HL-60 (cell line): ENCODE measurements around the gene TMEM217.

Experiments
- DNase-seq, 2 experiments: peaks; one replicate each; pipeline ENCODE4 v3.0.0-alpha.2; 2010 to 2020; ENCODE audit warnings: low read depth in 1 of 2, low spot score in 1 of 2
- H3K27ac ChIP-seq: fragments of 250-450 bp; sonication (Bioruptor Pico); replicated peaks from 2 replicates; pipeline ENCODE4 v1.5.1; 2020; ENCODE audit warnings: mild to moderate bottlenecking, moderate library complexity
- H3K27me3 ChIP-seq: fragments of 250-450 bp; sonication (Bioruptor Pico); 2 replicates; pipeline ENCODE4 v1.5.1; 2021; ENCODE audit warnings: mild to moderate bottlenecking, moderate library complexity; ENCODE audit not compliant: insufficient read depth, poor library complexity, severe bottlenecking
- H3K4me3 ChIP-seq: replicated peaks from 2 replicates; pipeline ENCODE4 v1.5.1; 2011; ENCODE audit warnings: mild to moderate bottlenecking, control low read depth, low read length; ENCODE audit not compliant: insufficient read depth
- GABPA ChIP-seq: IDR thresholded peaks from 2 replicates; pipeline ENCODE4 v1.6.1; 2012; ENCODE audit warnings: low read depth
- POLR2AphosphoS5 ChIP-seq: IDR thresholded peaks from 2 replicates; pipeline ENCODE4 v1.6.1; 2012; ENCODE audit warnings: low read depth
- SPI1 ChIP-seq: IDR thresholded peaks from 2 replicates; pipeline ENCODE4 v1.6.1; 2012; ENCODE audit warnings: low read depth, mild to moderate bottlenecking, borderline replicate concordance
- TF ChIP-seq, protein P1 (sequence below): IDR thresholded peaks from one replicate; pipeline ENCODE4 v1.5.1; 2011; ENCODE audit warnings: low read length, control low read depth, inconsistent platforms; ENCODE audit not compliant: insufficient read depth
- TF ChIP-seq, protein P2 (sequence below): IDR thresholded peaks from 2 replicates; pipeline ENCODE4 v1.6.1; 2012; ENCODE audit warnings: low read depth; ENCODE audit not compliant: insufficient replicate concordance

The TMEM217 gene

DNA sequence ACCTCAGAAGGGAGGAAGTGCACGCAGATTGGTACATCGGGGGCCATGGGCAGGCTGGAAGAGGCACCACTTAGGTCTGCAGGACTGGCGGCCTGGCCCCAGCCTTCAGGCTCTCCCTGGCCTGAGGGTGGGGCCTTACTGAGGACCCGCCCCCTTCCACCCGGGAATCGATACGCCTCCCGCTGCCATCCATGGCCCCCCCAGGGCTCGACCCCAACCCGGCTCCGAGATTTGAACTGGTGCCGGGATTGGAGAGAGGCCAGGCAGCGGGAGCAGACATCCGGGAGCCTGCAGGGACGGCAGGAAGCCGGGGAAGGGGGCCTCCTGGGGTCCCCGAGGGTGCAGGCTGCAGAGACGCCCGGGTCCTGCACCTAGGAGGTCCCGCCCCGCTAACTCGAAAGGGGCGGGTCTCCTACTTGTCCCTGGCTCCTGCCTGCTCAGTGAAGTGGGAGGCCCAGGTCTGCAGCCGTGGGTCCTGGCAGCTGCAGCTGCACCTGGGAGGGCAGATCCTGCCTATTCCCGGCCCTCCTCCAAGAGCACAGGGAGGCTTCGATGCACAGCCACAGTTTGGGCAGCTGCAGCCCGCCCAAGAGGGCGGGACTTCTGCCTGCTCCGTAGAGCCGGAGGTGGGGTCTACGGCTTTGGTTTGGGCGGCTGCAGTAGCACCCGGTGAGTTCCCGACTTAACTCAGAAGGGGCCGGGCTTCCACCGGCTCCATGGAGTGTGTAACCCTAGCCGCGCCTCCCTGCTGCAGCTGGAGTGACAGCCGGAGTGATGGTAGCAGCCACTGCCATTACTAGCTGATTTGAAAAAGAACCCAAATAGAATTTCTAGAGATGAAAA, 35.6 kb downstream of the TMEM217 start:
- DNase-seq, result peak in 1 of 2 experiments; percentile 72
- TF ChIP-seq GABPA, result no peak
- TF ChIP-seq, protein P1, sequence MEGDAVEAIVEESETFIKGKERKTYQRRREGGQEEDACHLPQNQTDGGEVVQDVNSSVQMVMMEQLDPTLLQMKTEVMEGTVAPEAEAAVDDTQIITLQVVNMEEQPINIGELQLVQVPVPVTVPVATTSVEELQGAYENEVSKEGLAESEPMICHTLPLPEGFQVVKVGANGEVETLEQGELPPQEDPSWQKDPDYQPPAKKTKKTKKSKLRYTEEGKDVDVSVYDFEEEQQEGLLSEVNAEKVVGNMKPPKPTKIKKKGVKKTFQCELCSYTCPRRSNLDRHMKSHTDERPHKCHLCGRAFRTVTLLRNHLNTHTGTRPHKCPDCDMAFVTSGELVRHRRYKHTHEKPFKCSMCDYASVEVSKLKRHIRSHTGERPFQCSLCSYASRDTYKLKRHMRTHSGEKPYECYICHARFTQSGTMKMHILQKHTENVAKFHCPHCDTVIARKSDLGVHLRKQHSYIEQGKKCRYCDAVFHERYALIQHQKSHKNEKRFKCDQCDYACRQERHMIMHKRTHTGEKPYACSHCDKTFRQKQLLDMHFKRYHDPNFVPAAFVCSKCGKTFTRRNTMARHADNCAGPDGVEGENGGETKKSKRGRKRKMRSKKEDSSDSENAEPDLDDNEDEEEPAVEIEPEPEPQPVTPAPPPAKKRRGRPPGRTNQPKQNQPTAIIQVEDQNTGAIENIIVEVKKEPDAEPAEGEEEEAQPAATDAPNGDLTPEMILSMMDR, result no peak
- peak; percentile 48; the same call in 1 of the 2 replicates for TF ChIP-seq SPI1
- Histone ChIP-seq H3K27ac (no peak overlapping the region), H3K27me3 (no peaks in the 10 kb centered on the region), H3K4me3 (peak overlapping the region; percentile 56)

DNA sequence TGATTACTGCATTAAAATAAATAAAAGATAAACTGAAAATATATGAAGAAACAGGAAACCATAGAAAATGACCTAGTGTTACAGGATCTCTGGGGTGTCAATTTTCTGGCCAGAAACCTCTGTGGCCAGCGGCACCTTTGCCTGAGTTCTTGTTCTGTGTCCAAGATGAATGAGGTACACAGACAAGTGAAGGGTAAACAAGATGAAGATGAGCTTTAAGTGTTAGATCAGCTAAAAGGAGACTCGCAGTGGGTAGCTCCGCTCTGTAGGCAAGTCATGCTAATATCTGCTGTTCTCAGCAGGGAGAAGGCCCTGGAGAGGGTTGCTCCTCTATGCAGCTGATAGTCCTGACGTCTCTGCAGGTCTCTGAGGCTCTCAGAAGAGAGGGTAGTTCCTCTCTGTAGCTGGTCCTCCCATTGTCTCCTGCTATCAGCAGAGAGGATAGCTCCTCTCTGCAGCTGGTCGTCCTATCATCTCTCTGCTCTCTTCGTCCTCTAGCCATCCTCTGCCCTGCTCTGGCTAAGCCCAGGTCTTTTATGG, 36.3 kb downstream of the TMEM217 start:
- TF ChIP-seq GABPA (no peak), SPI1 (no peak), POLR2AphosphoS5 (no peak)
- TF ChIP-seq, protein P1, result no peak
- TF ChIP-seq, protein P2, sequence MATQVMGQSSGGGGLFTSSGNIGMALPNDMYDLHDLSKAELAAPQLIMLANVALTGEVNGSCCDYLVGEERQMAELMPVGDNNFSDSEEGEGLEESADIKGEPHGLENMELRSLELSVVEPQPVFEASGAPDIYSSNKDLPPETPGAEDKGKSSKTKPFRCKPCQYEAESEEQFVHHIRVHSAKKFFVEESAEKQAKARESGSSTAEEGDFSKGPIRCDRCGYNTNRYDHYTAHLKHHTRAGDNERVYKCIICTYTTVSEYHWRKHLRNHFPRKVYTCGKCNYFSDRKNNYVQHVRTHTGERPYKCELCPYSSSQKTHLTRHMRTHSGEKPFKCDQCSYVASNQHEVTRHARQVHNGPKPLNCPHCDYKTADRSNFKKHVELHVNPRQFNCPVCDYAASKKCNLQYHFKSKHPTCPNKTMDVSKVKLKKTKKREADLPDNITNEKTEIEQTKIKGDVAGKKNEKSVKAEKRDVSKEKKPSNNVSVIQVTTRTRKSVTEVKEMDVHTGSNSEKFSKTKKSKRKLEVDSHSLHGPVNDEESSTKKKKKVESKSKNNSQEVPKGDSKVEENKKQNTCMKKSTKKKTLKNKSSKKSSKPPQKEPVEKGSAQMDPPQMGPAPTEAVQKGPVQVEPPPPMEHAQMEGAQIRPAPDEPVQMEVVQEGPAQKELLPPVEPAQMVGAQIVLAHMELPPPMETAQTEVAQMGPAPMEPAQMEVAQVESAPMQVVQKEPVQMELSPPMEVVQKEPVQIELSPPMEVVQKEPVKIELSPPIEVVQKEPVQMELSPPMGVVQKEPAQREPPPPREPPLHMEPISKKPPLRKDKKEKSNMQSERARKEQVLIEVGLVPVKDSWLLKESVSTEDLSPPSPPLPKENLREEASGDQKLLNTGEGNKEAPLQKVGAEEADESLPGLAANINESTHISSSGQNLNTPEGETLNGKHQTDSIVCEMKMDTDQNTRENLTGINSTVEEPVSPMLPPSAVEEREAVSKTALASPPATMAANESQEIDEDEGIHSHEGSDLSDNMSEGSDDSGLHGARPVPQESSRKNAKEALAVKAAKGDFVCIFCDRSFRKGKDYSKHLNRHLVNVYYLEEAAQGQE, result no peak
- Histone ChIP-seq H3K27me3 (no peaks in the 10 kb centered on the region), H3K4me3 (no peak overlapping the region), H3K27ac (no peak overlapping the region)
- DNase-seq, result peak in 1 of 2 experiments; percentile 17

DNA sequence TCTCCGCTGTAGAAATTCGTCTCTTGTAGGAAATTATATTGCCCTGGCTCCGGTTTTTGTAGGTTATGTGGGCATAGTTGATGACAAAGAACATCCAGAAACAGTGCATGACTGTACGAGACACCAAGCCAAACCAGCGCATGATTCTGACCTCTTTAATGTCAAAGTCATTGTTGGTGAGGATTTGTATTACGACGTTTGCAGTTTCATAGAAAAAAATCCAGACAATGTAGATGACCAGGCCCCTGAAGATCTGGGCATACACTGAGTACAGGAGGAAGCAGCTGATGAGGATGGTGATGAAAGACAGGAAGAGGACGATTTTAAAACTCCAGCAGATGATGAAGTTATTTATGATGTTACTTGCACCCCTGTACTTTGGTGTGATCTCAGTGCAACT, 39.4 kb downstream of the TMEM217 start:
- Histone ChIP-seq H3K27me3 (no peaks in the 10 kb centered on the region), H3K27ac (no peak overlapping the region), H3K4me3 (no peak overlapping the region)
- TF ChIP-seq GABPA, result no peak
- no peak for TF ChIP-seq SPI1
- TF ChIP-seq, protein P1, result no peak
- TF ChIP-seq, protein P2, result no peak
- TF ChIP-seq POLR2AphosphoS5, result no peak
- peak in 1 of 2 experiments; percentile 36 for DNase-seq
